ENCODE measurements around the gene EPDR1.
"Not testable (repeated sequence)": the region's sequence is repeated elsewhere in the genome, so short reads cannot be mapped to it uniquely, and the experiment has no call there.

The EPDR1 gene

DNA sequence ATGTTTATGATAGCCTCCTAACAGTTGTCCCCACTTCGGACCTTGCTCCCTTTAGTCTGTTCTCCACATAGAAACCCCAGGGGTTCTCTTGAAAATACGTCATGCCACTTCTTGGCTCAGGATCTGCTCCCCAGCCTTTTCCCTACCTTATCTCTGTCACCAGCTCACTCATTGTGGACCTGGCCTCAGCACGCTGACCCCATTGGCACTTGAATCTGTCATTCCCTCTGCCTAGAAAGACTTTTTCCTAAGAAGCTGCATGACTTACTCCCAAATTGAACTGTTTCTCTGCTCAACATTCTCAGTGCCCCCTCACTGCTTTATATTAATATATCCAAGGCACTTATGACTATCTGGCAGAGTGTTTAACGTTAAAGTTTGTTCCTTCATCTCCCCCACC is 8.4 kb downstream of the EPDR1 start:
- no peak for DNase-seq (ENCODE audit: low read depth in 2 of 2)

DNA sequence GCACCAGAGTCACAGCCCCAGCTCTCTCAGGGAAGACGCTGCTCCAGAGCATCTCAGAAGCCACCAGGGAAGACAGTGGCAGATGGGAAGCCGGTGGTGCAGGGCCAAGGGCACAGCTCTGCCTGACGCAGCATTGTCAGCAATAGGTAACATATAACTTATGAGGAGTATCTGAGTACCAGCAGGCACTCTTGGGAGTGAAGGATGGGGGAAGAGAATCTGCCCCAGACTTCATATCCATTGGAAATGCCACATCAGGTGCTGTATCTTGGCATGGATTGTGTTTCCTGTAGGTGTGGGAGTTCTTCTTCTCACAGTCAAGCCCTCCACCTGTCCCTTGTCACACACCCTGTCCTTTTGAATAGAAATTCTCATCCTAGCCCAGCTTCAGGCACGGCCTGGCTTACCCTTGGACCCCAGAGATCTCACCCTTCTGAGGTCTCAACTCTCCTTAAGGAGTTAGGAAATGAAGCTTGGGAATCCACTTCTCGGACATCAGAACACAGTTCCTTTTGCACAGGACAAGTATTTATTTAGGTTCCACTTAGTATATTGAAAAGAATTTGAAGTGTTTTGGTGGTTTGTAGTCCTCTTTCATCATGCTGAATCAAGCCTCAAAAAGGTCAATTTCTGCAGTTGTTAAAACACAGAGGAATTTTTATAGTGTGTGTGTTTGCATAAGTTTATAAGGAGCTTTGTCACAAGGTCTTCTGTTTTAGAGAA is 9.9 kb downstream of the EPDR1 start:
- DNase-seq (ENCODE audit: low read depth in 2 of 2), result no peak

DNA sequence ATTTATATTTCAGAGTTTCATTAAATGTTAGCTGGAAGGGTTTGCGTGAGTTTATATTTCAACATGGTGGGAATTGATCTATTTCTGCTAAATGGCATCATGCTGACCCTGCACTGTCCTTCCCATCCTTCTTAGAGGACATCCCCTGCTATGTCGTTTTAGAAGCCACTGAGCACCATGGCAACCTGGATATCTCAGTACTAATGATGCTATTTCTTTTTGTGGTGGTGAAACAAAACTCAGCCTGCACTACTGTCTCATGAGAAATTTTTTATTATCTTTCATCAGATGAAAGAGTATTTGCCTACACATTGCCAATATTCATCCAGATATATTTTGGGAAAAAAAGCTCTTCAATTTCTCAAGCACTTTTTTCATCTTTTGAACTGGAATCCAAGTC is 12.1 kb downstream of the EPDR1 start:
- DNase-seq (ENCODE audit: low read depth in 2 of 2), result no peak

DNA sequence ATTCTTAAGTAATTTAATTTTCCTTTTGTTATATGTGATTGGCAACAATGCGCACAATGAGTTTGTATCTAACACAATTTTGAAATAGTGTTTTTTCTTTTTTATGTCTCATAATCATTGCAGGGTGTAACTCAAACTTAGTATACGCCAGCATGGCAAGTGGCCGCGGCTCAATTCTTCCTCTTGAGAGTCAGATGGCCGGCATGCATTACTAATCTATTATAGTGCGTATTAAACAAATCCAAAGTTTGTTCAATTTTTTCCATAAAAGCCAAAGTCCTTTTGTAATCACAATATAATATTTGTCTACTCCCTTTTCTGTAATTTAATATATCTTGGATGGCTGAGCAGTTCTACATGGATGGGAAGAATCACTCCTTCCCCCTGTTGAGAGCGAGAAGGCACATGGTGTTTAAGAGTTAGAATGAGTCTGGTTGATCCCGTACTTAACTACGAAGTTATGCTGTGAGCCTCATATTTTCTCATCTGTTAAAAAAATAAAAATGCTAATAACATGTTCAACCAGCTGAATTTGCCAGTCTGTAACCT is 12.7 kb downstream of the EPDR1 start:
- DNase-seq (ENCODE audit: low read depth in 2 of 2), result no peak

DNA sequence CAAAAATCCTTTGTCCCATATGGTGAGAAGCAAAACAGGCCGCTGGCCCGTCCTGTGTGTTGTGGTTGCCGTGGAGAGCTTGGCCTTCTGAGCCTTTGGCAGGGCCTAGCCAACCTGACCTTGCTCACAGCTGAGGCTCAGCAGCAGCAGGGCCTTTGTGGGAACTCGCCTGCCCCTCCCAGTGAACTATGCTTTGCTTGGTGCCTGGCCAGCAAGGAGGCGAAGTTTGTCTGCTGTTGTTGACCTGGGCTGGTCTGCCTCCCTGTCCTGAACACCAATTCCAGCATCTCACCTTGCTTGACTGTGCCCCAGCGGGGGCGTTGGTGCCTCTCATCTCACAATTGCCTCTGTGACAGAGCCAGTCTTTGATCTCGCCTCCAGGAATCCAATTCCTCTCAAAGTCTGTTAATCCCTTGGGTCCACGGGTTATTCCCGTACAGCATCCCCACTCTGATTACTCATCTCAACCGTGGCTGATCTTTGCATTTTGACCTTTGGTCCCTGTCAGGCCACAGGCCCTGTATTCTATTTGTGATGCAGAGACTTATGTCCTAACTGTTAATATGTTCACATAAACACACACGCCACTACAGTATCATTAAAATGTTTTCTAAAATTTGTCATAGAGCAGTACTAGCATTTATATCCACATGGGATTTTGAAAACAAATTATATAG is 22.6 kb downstream of the EPDR1 start:
- DNase-seq (ENCODE audit: low read depth in 2 of 2), result no peak

DNA sequence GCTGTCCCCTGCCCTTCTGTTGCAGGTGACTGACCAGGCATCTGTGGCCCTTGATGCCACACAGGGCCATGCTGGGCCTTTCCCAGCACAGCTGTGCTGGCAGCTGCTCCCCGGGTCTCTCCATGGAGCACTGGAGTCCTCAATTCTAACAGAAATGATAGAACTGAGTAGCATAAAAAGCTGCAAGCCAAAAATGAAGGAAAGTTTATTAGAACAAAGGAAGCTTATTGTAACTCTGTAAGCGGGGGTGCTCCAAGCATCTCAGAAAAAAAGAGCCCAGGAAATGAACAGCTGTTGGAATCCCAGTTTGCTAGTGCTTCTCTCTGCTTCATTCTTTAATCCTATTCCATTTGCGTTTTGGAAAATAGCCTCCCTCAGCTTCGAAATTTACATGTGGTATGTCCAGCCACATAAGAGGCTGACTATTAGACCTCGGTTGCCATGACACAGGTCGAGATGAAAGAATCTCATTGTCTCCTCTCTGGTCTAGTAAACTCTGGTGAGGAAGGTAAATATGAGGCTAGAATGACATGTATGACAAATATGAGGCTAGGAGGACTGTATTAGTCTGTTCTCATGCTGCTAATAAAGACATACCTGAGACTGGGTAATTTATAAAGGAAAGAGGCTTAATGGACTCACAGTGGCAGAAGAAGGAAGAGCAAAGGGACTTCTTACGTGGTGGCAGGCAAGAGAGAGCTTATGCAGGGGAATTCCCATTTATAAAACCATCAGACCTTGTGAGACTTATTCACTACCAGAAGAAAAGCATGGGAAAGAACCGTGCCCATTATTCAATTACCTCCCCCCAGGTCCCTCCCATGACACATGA is 23.7 kb downstream of the EPDR1 start:
- no peak for DNase-seq (ENCODE audit: low read depth in 2 of 2)

DNA sequence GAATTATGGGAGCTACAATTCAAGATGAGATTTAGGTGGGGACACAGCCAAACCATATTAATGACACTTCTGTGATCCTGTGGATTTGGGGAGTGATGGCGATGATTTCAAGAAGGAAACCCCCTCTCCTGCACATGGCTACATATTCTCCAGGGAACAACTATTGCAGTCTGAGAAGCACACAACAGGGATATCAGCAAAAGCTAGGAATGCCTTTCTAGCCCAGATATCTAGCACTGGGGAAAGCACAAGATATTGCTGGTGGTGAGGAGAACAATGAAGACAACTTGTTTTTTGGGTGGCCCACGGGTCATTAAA is 24.3 kb downstream of the EPDR1 start:
- no peak for DNase-seq (ENCODE audit: low read depth in 2 of 2)

DNA sequence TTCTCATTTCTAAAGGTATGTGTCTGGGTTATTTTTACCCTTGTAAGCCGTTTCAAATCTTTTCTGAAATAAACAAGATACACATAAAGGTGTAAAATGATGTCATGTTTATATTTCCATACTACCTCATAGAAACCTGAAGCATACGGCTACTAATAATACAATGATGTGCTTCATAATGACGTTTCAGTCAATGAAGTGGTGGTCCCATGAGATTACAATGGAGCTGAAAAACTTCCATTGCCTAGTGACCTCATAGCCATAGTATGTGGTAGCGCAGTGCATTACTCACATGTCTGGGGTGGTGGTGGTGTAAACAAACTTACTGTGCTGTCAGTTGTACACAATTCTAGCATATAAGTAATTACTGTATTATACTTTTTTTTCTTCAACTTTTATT is 24.9 kb downstream of the EPDR1 start:
- no peak for DNase-seq (ENCODE audit: low read depth in 2 of 2)

DNA sequence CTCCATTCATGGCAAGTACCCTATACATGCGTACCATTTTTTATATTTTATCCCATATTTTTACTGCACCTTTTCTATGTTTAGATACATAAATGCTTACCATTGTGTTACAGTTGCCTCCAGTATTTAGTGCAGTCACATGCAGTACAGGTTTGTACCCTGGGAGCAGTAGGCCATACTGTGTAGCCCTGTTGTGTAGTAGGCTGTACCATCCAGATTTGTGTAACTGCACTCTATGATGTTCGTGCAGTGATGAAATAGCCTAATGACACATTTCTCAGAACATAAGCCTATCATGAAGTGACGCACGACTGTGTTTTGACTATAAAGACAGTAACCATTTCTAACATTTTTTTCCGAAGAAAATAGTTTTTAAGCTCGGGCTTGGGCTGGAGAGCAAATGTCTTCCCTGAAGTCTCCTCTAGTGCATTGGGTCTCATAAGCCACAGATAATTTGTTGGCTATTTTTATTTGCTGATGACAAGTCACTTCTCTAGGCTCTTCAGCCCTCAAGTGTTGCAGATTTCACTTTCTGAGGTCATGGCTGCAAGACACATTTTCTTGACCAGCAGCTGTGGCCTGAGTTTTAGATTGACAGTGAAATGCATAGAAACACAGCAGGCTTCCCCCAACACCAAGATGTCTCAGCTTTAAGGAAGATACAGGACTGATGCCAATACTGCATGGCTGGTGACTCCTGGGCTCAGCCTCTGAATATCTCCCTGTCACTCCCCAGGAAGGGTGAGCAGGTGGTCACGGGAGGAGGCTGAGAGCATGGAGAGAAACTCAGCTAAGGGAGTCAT is 26.9 kb downstream of the EPDR1 start:
- no peak for DNase-seq (ENCODE audit: low read depth in 2 of 2)

DNA sequence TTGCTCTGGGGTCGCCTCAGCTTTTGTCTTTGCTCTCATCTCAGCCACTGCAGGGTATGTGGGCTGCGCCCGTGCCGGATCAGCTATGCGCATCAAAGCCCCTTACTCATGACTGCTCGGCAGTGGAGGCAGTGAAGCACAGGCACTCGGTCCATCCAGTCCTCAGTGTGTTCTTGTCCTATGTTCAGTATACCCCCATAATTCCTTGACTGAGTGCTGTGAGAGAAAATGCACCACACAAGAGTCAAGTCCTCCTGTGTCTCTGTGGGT is 27.4 kb downstream of the EPDR1 start:
- no peak for DNase-seq (ENCODE audit: low read depth in 2 of 2)

DNA sequence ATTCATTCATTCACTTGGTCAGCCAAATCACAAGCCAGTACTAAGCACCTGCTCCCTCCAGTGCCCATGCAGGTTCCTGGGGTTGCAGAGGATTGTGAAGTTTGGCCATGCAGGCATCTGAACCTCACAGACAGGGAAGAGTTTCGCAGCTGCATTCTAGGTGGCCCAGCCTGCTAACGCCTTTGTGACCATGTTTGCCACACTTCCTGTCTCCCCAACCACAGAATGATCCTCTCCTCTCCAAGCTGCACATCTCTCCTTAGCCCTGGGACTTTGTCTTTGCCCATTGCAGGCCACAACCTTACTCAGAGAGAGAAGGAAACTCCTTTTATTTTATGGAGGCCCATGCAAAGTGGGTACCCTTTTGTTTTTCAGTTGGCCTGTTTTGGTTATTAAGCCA is 31.8 kb downstream of the EPDR1 start:
- DNase-seq (ENCODE audit: low read depth in 2 of 2), result no peak

DNA sequence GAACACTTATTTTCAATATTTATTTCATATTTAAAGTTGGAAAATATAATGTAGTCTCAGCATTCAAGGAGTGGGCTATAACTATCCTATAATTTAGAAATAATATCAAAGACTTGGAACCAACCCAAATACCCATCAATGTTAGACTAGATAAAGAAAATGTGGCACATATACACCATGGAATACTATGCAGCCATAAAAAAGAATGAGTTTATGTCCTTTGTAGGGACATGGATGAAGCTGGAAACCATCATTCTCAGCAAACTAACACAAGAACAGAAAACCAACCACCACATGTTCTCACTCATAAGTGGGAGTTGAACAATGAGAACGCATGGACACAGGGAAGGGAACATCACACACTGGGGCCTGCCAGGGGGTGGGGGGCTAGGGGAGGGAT is 33.8 kb downstream of the EPDR1 start:
- not testable (repeated sequence) for DNase-seq (ENCODE audit: low read depth in 2 of 2)

DNA sequence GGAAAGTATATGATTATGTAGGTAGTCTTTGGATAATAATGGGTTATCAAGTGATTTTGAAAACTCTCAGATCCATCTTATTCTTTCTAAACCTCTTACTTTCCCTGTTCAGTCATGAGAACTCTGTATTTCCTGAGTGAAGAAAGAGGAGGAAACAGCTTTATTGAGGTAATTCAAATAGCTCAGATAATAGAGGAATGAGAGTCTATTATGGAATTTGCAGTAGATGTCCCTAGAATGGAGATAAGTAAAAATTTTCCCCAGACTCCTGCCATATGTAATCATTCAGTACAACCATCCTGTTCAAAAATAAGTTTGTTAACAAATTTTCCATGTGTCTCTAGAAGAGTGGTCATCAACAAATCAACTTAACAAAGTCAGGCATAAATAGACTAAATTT is 36.4 kb downstream of the EPDR1 start:
- DNase-seq (ENCODE audit: low read depth in 2 of 2), result no peak

DNA sequence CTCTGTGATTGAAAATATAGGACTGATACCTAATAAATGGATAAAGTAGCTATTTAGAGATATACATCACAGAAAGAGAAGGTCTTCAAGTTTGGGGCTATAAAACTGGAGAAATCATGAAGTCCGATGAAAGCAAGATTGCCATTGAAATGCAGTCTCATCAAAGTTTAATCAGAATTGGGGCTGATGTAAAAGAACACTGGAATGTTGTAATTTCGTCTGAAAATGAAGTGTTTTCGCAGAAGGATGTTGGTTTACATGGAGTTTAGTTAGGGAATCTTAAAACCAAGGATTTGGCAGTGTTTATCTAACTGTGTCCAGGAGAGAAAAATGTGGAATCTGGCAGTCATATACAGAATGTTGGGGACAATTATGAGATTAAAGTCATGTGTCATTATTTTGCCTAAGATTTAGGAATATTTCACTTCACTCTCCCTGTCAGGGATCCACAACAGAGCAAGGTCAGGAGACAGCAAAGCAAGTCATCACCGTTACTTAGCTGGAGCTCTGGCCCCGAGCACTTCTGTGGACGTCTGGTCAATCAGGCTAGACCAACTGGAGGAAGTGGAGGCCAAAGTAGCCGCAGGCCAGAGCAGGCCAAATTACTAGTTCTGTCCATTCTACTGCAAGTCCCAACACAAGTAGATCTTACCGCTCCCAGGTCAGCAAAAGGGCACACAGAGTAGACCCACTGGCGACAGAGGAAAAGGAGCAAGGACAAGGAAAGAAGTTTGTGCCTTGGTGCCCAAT is 37.0 kb downstream of the EPDR1 start:
- DNase-seq (ENCODE audit: low read depth in 2 of 2), result no peak

DNA sequence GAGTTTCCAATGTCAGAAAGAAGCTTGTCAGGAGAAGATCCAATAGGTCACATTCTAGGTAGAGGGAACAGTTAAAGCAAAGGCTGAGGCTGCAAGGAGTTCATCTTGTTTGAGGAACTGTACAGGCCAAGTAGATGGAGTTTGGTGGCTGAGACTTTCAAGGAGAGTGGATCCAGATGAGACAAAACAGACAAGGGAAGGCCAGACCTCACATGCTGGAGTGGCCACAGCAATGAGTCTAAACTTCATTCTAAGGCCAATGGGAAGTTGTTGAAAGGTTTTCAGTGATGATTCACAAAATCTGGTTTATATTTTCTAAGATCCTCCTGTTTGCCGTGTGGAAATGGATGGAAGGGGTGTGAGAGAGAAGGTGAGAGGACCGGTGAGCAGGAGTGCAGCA is 40.0 kb downstream of the EPDR1 start:
- no peak for DNase-seq (ENCODE audit: low read depth in 2 of 2)

DNA sequence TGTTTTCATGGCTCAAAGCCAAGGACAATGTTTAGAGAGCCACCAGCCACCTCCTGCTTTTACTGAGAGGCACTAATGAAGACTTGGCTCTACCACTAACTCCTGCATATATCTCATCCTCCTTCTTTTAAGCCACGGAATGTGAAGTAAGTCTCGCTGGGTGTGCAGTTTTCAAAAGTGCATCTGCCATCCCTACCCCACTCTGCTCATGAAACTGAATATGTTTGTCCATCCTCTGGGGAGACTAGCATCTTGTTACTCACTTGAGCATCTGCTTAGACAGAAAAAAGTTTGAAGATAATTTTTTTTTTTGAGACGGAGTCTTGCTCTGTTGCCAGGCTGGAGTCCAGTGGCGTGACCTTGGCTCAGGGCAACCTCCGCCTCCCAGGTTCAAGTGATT is 40.8 kb downstream of the EPDR1 start:
- no peak for DNase-seq (ENCODE audit: low read depth in 2 of 2)

DNA sequence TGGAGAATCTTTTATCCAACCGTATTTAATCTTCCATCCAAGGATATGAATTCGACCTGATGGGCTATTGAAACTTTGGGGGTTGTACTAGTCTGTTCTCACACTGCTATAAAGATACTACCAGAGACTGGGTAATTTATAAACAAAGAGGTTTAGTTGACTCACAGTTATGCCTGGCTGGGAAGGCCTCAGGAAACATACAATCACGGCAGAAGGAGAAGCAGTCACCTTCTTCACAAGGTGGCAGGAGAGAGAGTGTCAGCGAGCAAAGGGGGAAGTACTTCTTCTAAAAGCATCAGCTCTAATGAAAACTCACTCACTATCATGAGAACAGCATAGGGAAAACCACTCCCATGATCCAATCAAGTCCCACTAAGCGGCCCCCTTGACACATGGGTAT is 43.8 kb downstream of the EPDR1 start:
- DNase-seq (ENCODE audit: low read depth in 2 of 2), result no peak

DNA sequence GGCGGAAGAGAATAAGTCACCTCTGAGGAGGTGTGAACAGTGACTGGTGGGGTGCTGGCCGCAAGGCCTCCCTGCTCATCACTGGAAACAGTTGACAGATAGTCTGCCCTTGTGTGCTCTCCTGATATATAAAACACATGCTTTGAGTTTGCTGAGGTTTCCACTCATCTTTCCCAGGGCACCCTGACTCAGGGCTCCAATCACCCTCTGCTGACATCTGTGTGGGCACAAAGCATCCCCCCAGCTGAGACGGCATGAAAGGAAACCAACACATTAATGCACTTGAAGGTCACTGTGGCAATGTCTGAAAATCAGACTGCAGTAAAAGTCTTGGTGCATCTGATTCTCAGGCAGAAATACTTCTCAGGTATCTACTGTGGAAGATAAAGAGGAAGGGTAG is 49.8 kb downstream of the EPDR1 start:
- no peak for DNase-seq (ENCODE audit: low read depth in 2 of 2)

DNA sequence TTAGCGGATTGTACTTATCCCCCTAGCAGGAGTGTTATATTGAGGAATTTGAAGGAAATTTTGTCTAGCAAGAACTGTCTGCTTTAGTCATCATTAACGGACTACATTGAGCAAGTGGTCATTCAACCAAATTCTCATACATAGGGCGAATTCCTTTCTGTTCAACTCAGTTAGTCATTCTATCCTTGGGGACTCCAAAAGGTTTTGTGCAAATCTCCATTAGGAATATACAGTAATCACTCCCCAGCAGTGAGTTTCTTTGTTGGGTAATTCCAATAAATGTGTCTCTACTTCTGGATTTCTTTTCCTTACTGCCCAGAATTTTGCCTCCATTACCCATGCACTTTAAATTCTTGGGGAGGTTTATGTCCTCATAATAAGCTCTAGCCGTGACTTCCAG is 51.1 kb downstream of the EPDR1 start:
- DNase-seq (ENCODE audit: low read depth in 2 of 2), result no peak

DNA sequence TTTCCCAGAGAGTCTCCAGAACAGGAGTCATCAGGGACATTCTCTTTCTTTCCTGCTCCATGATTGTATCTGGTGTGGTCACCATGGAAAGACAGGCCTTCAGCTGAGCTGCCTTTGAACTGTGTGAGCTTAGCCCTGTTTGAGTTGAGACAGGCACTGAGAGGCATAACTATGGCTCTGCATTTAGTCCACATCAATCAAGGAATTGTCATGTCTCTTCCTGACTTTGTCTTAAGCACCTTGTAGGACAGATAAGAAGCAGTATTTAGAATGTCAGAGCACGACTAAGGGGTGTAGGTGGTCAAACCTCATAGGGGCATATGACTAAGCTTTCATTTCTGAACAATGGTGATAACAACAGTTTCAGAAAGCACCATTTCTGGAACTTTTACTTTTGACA is 53.5 kb downstream of the EPDR1 start:
- no peak for DNase-seq (ENCODE audit: low read depth in 2 of 2)

DNA sequence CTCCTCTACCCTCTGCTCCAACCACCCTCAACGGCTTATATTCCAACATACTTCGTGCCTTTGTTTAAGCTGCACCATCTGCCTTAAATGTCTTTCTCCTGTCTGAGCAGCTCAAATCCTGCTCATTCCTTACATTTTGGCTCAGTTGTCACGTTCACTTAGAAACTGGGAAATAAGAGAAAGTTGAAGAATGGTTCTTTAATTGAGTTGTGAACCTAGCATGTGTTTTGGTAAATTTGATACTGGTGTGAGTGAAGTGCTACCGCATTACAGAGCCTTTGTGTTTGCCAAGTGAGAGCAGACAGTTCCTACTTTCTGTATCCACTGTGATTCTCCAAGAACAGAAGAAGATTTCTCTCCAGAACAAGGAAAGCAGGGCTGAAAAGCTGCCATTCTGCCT is 54.3 kb downstream of the EPDR1 start:
- no peak for DNase-seq (ENCODE audit: low read depth in 2 of 2)

DNA sequence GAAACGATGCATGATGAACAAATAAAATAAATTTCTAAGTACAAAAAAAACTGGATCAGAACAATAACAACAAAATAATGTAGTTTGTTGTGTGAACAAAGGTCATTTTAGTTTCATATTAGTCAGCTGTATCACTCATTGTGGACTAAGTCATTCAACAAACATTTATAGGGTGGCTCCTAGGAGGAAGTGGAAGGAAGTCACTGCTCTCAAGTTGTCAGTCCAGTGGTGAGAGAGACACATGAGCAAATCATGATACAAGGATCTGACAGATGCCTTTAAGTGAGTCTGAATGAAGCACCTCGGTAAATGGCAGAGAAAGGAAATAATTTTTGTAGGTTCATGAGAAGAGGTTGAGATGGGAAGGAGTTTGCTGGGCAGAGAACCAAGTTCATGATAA is 56.8 kb downstream of the EPDR1 start:
- no peak for DNase-seq (ENCODE audit: low read depth in 2 of 2)
